ENCODE data around the gene SIM2.

DNA sequence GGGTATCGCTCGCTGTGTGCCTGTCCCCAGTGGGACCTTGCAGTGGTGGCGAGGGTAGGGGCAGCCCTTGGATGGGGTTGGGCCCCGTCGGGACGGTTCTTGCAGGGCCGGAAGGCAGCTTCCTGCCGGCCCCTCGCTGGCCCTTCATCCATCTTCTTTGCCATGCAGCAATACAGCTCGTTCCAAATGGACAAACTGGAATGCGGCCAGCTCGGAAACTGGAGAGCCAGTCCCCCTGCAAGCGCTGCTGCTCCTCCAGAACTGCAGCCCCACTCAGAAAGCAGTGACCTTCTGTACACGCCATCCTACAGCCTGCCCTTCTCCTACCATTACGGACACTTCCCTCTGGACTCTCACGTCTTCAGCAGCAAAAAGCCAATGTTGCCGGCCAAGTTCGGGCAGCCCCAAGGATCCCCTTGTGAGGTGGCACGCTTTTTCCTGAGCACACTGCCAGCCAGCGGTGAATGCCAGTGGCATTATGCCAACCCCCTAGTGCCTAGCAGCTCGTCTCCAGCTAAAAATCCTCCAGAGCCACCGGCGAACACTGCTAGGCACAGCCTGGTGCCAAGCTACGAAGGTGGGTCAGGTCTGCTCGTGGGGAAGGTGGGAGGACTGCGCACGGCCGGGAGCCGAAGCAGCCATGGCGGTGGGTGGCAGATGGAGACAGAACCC, 45.8 kb downstream of the SIM2 start:
- TF ChIP-seq POLR2AphosphoS5 (IDR thresholded peaks at IDR 0.05; ENCODE audit: low read depth, low read length), result no peak
- TF ChIP-seq, protein P1, sequence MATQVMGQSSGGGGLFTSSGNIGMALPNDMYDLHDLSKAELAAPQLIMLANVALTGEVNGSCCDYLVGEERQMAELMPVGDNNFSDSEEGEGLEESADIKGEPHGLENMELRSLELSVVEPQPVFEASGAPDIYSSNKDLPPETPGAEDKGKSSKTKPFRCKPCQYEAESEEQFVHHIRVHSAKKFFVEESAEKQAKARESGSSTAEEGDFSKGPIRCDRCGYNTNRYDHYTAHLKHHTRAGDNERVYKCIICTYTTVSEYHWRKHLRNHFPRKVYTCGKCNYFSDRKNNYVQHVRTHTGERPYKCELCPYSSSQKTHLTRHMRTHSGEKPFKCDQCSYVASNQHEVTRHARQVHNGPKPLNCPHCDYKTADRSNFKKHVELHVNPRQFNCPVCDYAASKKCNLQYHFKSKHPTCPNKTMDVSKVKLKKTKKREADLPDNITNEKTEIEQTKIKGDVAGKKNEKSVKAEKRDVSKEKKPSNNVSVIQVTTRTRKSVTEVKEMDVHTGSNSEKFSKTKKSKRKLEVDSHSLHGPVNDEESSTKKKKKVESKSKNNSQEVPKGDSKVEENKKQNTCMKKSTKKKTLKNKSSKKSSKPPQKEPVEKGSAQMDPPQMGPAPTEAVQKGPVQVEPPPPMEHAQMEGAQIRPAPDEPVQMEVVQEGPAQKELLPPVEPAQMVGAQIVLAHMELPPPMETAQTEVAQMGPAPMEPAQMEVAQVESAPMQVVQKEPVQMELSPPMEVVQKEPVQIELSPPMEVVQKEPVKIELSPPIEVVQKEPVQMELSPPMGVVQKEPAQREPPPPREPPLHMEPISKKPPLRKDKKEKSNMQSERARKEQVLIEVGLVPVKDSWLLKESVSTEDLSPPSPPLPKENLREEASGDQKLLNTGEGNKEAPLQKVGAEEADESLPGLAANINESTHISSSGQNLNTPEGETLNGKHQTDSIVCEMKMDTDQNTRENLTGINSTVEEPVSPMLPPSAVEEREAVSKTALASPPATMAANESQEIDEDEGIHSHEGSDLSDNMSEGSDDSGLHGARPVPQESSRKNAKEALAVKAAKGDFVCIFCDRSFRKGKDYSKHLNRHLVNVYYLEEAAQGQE (IDR thresholded peaks at IDR 0.05; ENCODE audit: insufficient read depth in 1 of 2, low read depth in 2 of 2, low read length in 2 of 2), result no peak
- TF ChIP-seq SIN3A (IDR thresholded peaks at IDR 0.05; ENCODE audit: borderline replicate concordance, insufficient read depth, low read length), result no peak

Data from PFSK-1 (cell line).